Upper lobe of right lung (tissue), 1 donor: Measurements from ENCODE around the gene ANKS1B. TPM values are rescaled to one million over a fixed set of nuclear protein-coding genes. Genes with fewer than 3 reads are reported as not detected.
"Not testable (repeated sequence)": the region's sequence is repeated elsewhere in the genome, so short reads cannot be mapped to it uniquely, and the experiment has no call there.

Experiments used
- ATAC-seq: fragments of 200-7000 bp; cut with Tn5 transposase; one replicate; pipeline ENCODE4 v1.9.1; 2020; ENCODE audit warnings: mild to moderate bottlenecking, moderate library complexity
- DNase-seq: peaks from one replicate; pipeline ENCODE4 v3.0.0-alpha.2; 2020
- H3K27ac ChIP-seq: fragments of 200-600 bp; one replicate; pipeline ENCODE4 v1.8.0; 2022
- H3K27me3 ChIP-seq: fragments of 200-600 bp; one replicate; pipeline ENCODE4 v1.8.0; 2022; ENCODE audit warnings: mild to moderate bottlenecking
- H3K36me3 ChIP-seq: fragments of 200-600 bp; one replicate; pipeline ENCODE4 v1.8.0; 2022
- H3K4me1 ChIP-seq: fragments of 200-600 bp; one replicate; pipeline ENCODE4 v1.8.0; 2022
- H3K4me3 ChIP-seq: fragments of 200-600 bp; one replicate; pipeline ENCODE4 v1.8.0; 2022; ENCODE audit warnings: mild to moderate bottlenecking
- H3K9me3 ChIP-seq: fragments of 200-600 bp; one replicate; pipeline ENCODE4 v1.8.0; 2022
- CTCF ChIP-seq: fragments of 200-600 bp; IDR thresholded peaks from one replicate; pipeline ENCODE4 v1.8.0; 2022; ENCODE audit warnings: antibody characterized with exemption
- intact Hi-C: fragments of 100-400 bp; cut with DNase I; formaldehyde crosslinking; loops from one replicate; pipeline ENCODE4 v1.11.0; 2022
- total RNA-seq: library from RNA; stranded (reverse); fragmentation: NEBNext Ultra II Directional; extraction: Animal tissue kit (Norgen Biotek cat#: 25700); gene quantifications from one replicate; pipeline ENCODE4 v1.2.1, GENCODE V29; 2021
- donor health status: DM: no; HTN: yes; CAD: no; lungs with severe emphysema.

Gene ANKS1B
- total RNA-seq, 1 donor from 2014 or later, result 5.3 TPM

- DNase-seq (no peak), ATAC-seq (no peak)
- H3K36me3 ChIP-seq, result no peaks in the 10 kb centered on the region
- intact Hi-C loops, result no loop called here
- H3K4me3 ChIP-seq, result no peak overlapping the region
- H3K4me1 ChIP-seq, result no peaks in the 10 kb centered on the region
- no peak overlapping the region for H3K27ac ChIP-seq
- no peaks in the 10 kb centered on the region for H3K27me3 ChIP-seq
- H3K9me3 ChIP-seq, result no peaks in the 10 kb centered on the region
- no peak for TF ChIP-seq CTCF
Observed at GRCh38 chr12:99806304-99806703, 178.4 kb downstream of the ANKS1B start.

GRCh38 chr12:99804715-99805114, 180.0 kb downstream of the ANKS1B start:
- DNase-seq, result no peak
- TF ChIP-seq CTCF, result no peak
- no peak for ATAC-seq
- H3K36me3 ChIP-seq, result no peaks in the 10 kb centered on the region
- no peak overlapping the region for H3K4me3 ChIP-seq
- no peaks in the 10 kb centered on the region for H3K9me3 ChIP-seq
- intact Hi-C loops, result no loop called here
- H3K27ac ChIP-seq, result no peak overlapping the region
- no peaks in the 10 kb centered on the region for H3K27me3 ChIP-seq
- no peaks in the 10 kb centered on the region for H3K4me1 ChIP-seq

GRCh38 chr12:99800605-99801004, 184.1 kb downstream of the ANKS1B start:
- Histone ChIP-seq H3K36me3 (no peaks in the 10 kb centered on the region), H3K9me3 (no peaks in the 10 kb centered on the region), H3K4me1 (no peaks in the 10 kb centered on the region), H3K4me3 (no peak overlapping the region), H3K27me3 (no peaks in the 10 kb centered on the region), H3K27ac (no peak overlapping the region)
- intact Hi-C loops, result no loop called here
- TF ChIP-seq CTCF, result no peak
- ATAC-seq (no peak), DNase-seq (no peak)

GRCh38 chr12:99797931-99798330, 186.8 kb downstream of the ANKS1B start:
- H3K27ac ChIP-seq, DNase-seq, H3K4me3 ChIP-seq, H3K36me3 ChIP-seq, intact Hi-C loops, H3K9me3 ChIP-seq, H3K4me1 ChIP-seq, ATAC-seq, H3K27me3 ChIP-seq: not testable (repeated sequence)

- TF ChIP-seq CTCF, result no peak
- Histone ChIP-seq H3K4me1 (no peaks in the 10 kb centered on the region), H3K4me3 (no peak overlapping the region), H3K27me3 (no peaks in the 10 kb centered on the region), H3K36me3 (no peaks in the 10 kb centered on the region), H3K27ac (no peak overlapping the region), H3K9me3 (no peaks in the 10 kb centered on the region)
- intact Hi-C loops, result no loop called here
- DNase-seq (no peak), ATAC-seq (no peak)
Observed at GRCh38 chr12:99783421-99783820, 201.3 kb downstream of the ANKS1B start.

- intact Hi-C loops, result no loop called here
- TF ChIP-seq CTCF, result no peak
- H3K27ac ChIP-seq, result no peak overlapping the region
- no peak for ATAC-seq
- H3K36me3 ChIP-seq, result no peaks in the 10 kb centered on the region
- H3K4me3 ChIP-seq, result no peak overlapping the region
- no peaks in the 10 kb centered on the region for H3K9me3 ChIP-seq
- no peaks in the 10 kb centered on the region for H3K27me3 ChIP-seq
- DNase-seq, result no peak
- no peaks in the 10 kb centered on the region for H3K4me1 ChIP-seq
Observed at GRCh38 chr12:99772274-99772673, 212.5 kb downstream of the ANKS1B start.
